Adrenal gland (tissue), 5 donors: Measurements from ENCODE around the gene SETD6.

ENCODE experiments used
- CTCF ChIP-seq, 6 experiments: fragments of 450-650 bp in 4 of 6; fragments of 200-600 bp in 2 of 6; sonication (generic) in 1 of 6; IDR thresholded peaks; 1 replicate in 5 of 6; 2 replicates in 1 of 6; pipeline versions ENCODE4 v1.5.1 to v1.8.0; 2016 to 2021; ENCODE audit warnings: antibody characterized with exemption in 6 of 6, mild to moderate bottlenecking in 2 of 6, moderate library complexity in 1 of 6
- POLR2A ChIP-seq, 2 donors: fragments of 450-650 bp; IDR thresholded peaks; one replicate each; pipeline ENCODE4 v1.6.1; 2017; ENCODE audit warnings: antibody characterized with exemption in 2 of 2, mild to moderate bottlenecking in 2 of 2, moderate library complexity in 1 of 2
- donor health status: DM: no; HTN: no; CAD: no.

- TF ChIP-seq CTCF (IDR thresholded peaks at IDR 0.05) = no peak
- no peak for TF ChIP-seq POLR2A (IDR thresholded peaks at IDR 0.05)
Measured at GRCh38 chr16:58509256-58510096, 5.8 kb upstream of the SETD6 start.
